ENCODE data around the gene SNRPD3. TPM values are rescaled to one million over a fixed set of nuclear protein-coding genes. Genes with fewer than 3 reads are reported as not detected.

The SNRPD3 gene
- polyA plus RNA-seq (ENCODE audit: insufficient read length in 3 of 3): 100 to 1,000 TPM; 165 to 223 (median 199) TPM
- long read RNA-seq, donor 1, transcript SNRPD3-201 (4 exons, 1,763 nt): major isoform, 83 of 109 reads
- long read RNA-seq, donor 1, partial matches to known transcripts: 20 of 109 reads
- long read RNA-seq, donor 1, other reads (novel, unspliced or antisense): 5 of 109 reads
- long read RNA-seq, donor 2, transcript SNRPD3-201 (4 exons, 1,763 nt): major isoform, 63 of 103 reads
- long read RNA-seq, donor 2, partial matches to known transcripts: 40 of 103 reads
- long read RNA-seq, donor 2, other reads (novel, unspliced or antisense): 0 of 103 reads
- long read RNA-seq, donor 3, transcript SNRPD3-201 (4 exons, 1,763 nt): major isoform, 135 of 189 reads
- long read RNA-seq, donor 3, partial matches to known transcripts: 24 of 189 reads
- long read RNA-seq, donor 3, other reads (novel, unspliced or antisense): 30 of 189 reads
- long read RNA-seq, donor 4, transcript SNRPD3-201 (4 exons, 1,763 nt): major isoform, 95 of 108 reads
- long read RNA-seq, donor 4, partial matches to known transcripts: 6 of 108 reads
- long read RNA-seq, donor 4, other reads (novel, unspliced or antisense): 7 of 108 reads
- long read RNA-seq, donor 5, transcript SNRPD3-201 (4 exons, 1,763 nt): major isoform, 178 of 373 reads
- long read RNA-seq, donor 5, partial matches to known transcripts: 145 of 373 reads
- long read RNA-seq, donor 5, other reads (novel, unspliced or antisense): 47 of 373 reads
- long read RNA-seq, donor 6, transcript SNRPD3-201 (4 exons, 1,763 nt): major isoform, 98 of 129 reads
- long read RNA-seq, donor 6, partial matches to known transcripts: 29 of 129 reads
- long read RNA-seq, donor 6, other reads (novel, unspliced or antisense): 0 of 129 reads
- long read RNA-seq, donor 7, transcript SNRPD3-201 (4 exons, 1,763 nt): major isoform, 129 of 206 reads
- long read RNA-seq, donor 7, partial matches to known transcripts: 70 of 206 reads
- long read RNA-seq, donor 7, other reads (novel, unspliced or antisense): 6 of 206 reads
- long read RNA-seq, donor 8, transcript SNRPD3-201 (4 exons, 1,763 nt): major isoform, 170 of 252 reads
- long read RNA-seq, donor 8, partial matches to known transcripts: 67 of 252 reads
- long read RNA-seq, donor 8, other reads (novel, unspliced or antisense): 14 of 252 reads
- long read RNA-seq, donor 9, transcript SNRPD3-201 (4 exons, 1,763 nt): major isoform, 95 of 173 reads
- long read RNA-seq, donor 9, partial matches to known transcripts: 66 of 173 reads
- long read RNA-seq, donor 9, other reads (novel, unspliced or antisense): 12 of 173 reads
- long read RNA-seq, donor 10, transcript SNRPD3-201 (4 exons, 1,763 nt): major isoform, 119 of 202 reads
- long read RNA-seq, donor 10, partial matches to known transcripts: 82 of 202 reads
- long read RNA-seq, donor 10, other reads (novel, unspliced or antisense): 0 of 202 reads
- long read RNA-seq, donor 11, transcript SNRPD3-201 (4 exons, 1,763 nt): major isoform, 66 of 131 reads
- long read RNA-seq, donor 11, partial matches to known transcripts: 64 of 131 reads
- long read RNA-seq, donor 11, other reads (novel, unspliced or antisense): 0 of 131 reads
- long read RNA-seq, donor 12, transcript SNRPD3-201 (4 exons, 1,763 nt): major isoform, 38 of 49 reads
- long read RNA-seq, donor 12, partial matches to known transcripts: 6 of 49 reads
- long read RNA-seq, donor 12, other reads (novel, unspliced or antisense): 5 of 49 reads
- long read RNA-seq, donor 13, transcript SNRPD3-201 (4 exons, 1,763 nt): major isoform, 209 of 371 reads
- long read RNA-seq, donor 13, partial matches to known transcripts: 122 of 371 reads
- long read RNA-seq, donor 13, other reads (novel, unspliced or antisense): 37 of 371 reads
- long read RNA-seq, donor 14, transcript SNRPD3-201 (4 exons, 1,763 nt): major isoform, 107 of 165 reads
- long read RNA-seq, donor 14, partial matches to known transcripts: 47 of 165 reads
- long read RNA-seq, donor 14, other reads (novel, unspliced or antisense): 9 of 165 reads
- long read RNA-seq, donor 15, transcript SNRPD3-201 (4 exons, 1,763 nt): major isoform, 50 of 74 reads
- long read RNA-seq, donor 15, partial matches to known transcripts: 24 of 74 reads
- long read RNA-seq, donor 15, other reads (novel, unspliced or antisense): 0 of 74 reads
- long read RNA-seq, donor 16, transcript SNRPD3-201 (4 exons, 1,763 nt): major isoform, 227 of 317 reads
- long read RNA-seq, donor 16, partial matches to known transcripts: 75 of 317 reads
- long read RNA-seq, donor 16, other reads (novel, unspliced or antisense): 13 of 317 reads

DNA sequence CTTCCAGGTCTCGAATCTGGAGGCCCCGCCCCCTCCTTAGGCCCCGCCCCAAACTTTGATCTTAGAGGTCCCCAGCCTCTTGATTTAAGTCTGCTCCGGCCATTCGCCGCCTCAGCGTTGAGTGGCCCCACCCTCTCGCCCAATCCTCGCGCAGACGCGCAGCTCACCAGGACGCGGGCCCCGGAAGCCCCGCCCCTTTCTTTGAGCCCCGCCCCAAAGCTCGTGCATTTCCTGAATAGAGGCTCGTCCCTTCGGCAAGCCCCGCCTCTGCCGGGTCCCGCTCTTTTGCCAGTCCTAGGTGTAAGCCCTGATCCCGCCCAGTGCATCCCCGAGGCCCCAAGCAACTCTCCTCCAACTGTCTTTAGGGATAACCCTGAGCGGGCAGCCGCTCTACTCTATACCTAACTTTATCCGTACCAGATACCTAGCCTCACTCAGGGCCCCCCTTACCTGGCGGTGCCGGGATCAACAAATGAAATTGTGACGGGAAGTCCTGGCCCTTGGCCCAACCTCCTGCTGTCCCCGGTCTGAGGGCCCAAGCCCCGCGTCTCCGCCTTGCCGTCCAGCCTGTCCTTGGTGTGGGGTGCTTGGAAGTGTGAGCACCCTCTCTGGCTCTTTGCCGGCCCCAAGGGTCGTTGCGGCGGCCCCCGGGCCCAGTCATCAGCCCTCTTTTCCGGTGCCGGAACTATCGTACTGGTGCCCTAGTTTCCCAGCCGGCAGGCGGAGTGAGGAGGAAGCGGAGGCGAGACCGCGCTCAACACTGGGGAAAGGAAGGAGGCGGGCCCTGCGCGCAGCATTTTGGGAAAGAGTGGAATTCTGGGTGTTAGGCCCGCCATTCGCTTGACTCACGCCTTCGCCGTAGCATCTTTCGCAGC is at the start of gene SNRPD3:
TSS of gene SNRPD3 (plus strand) at position 835 of the 875 bp plus-strand sequence. CDS start 1,676 bp downstream, outside the sequence.
- peak; percentile 93 to 99 (median 98) for DNase-seq (ENCODE audit: extremely low read depth in 1 of 11, low read depth in 9 of 11, low spot score in 4 of 11)

DNA sequence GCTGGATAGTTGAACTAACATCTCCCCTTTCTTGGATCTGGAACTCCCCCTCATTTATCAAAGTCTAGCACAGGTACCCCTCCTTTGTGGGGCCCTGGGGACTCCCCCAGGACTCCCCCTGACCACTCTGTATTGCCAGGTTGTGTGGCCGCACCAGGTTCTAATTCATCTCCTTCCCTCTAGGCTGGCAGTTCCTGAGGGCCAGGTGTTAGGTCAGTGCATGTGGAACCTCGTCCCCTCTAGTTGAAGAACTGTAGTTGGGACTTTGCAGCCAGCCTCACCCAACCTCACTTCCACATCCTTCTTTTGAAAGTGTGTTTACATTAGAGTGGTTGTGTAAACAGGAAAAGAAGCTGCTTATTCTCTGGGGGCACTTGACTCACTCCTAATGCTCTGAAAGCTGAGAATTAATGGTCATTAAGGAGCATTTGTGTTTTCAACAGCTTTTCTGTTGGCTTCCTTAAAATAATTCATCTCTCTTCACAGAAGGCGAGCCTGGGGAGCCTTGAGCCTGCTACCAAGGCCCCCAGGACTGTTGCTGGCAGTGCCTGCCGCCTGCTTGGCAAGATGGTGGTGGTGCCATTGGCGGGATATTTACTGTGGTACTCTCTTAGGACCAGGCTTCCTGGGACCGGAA is 48.9 kb upstream of the SNRPD3 start:
- no peak for DNase-seq (ENCODE audit: extremely low read depth in 1 of 11, low read depth in 9 of 11, low spot score in 4 of 11)

DNA sequence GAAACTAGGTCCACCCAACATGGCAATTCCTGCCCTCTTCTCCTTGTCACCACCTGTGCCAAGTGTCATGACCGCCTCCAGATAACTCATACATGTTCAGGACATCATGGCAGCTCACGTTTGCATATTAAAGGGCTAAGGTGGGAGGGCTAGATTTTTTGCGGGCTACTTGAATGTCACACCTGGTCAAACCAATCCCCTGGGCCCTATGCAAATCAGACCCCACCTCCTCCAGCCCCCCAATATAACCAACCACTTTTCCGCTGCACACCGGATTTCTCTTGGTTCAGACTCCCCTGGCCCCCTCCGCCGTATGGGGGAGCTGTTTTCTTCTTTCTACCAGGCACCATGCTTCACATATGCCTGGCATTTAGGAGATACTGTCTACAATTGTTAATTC is 48.1 kb upstream of the SNRPD3 start:
- no peak for DNase-seq (ENCODE audit: extremely low read depth in 1 of 11, low read depth in 9 of 11, low spot score in 4 of 11)

DNA sequence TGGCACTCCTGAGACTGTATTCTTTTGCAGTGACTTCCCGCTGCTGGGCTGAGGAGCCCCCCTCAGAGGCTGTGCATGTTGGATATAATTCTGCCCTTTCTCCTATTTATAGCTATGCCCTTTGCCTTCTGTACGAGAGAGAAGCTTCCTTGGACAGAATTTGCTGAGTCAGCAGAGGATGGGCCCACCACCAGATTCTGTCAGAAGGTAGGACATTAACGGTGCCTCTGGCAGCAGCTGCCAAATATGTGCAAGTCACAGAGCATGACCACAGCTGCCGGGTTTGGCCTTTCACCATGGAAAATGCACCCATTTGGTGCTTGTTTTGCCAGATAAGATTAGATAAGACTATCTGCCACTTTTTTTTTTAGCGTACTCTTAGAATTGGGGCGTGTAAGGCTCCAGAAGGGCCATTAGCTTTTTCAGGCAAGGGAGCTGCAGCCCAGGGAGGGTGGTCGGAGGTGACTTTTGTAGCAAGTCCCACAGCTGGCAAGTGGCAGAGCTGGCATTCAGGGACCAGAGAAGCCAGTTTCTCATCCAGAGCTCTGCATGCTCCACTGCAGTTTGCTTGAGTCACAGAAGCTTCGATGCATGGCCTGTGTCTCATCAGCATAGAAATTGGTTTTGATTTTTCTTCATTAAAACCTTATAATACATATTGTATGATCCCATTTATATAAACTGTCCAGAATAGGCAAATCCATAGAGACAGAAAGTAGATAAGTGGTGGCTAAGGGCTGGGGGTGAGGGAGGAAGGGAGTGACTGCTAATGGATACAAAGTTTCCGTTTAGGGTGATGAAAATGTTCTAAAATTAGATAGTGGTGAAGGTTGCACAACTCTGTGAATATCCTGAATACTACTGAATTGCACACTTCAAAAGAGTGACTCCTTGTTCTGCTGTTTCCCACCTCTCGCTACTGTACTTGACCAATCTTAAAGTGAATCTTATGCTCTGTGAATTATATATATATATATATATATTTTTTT is 44.9 kb upstream of the SNRPD3 start:
- no peak for DNase-seq (ENCODE audit: extremely low read depth in 1 of 11, low read depth in 9 of 11, low spot score in 4 of 11)

DNA sequence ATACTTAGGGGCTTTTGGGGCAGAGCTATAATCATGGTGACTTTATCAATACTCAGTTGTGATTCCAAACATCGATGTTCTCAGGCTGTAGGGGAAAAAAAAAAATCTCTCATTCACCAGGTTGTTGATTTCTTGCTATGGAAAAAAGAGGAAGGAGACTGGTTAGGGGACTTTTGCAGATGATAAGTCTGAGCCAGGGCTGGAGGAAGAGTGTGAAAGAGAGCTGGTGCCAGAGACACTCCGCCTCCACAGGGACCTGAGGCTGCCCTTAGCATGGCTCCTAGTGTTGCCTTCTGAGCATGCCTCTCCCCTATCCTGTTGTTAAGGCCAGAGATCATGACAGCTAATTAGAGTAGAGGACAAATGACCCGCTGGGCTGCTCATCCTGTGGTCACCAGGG is 43.8 kb upstream of the SNRPD3 start:
- no peak for DNase-seq (ENCODE audit: extremely low read depth in 1 of 11, low read depth in 9 of 11, low spot score in 4 of 11)

DNA sequence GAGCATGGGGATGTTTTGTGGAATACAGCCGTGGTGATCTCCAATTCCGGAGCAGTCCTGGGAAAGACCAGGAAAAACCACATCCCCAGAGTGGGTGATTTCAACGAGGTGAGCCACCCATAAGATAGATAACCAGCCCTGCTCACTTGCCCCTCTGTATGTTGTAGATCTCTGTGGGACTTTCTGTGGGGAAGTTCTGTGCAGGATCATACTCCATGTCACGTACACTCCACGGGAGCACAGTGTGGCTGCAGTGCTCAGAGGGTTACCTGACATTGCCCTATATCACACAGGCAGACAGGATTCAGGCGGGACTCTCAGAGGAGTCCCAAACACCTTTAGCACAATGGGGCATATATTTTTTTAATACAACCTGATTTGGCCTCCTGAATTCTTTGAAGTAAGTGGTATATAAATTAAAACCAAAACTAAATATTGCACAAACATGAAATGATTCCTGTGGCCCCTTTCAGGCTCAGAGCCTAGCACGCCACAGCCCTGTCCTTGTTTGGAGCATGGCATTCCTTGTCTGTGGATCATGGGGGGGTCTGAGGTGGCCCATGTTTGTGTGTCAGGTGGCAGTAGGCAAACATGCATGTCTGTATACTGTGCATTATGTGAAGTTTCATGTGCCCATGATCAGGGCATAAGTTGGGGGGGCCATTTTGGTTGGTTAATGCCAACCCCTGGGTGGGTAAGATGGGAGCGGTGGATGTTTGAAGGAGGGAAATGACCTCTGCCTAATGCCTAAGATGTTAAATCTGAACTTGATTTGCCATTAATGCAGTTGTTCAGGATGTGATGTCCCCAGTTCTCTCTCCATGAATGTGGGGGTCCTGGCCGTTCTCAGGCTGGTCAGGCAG is 42.2 kb upstream of the SNRPD3 start:
- no peak for DNase-seq (ENCODE audit: extremely low read depth in 1 of 11, low read depth in 9 of 11, low spot score in 4 of 11)

DNA sequence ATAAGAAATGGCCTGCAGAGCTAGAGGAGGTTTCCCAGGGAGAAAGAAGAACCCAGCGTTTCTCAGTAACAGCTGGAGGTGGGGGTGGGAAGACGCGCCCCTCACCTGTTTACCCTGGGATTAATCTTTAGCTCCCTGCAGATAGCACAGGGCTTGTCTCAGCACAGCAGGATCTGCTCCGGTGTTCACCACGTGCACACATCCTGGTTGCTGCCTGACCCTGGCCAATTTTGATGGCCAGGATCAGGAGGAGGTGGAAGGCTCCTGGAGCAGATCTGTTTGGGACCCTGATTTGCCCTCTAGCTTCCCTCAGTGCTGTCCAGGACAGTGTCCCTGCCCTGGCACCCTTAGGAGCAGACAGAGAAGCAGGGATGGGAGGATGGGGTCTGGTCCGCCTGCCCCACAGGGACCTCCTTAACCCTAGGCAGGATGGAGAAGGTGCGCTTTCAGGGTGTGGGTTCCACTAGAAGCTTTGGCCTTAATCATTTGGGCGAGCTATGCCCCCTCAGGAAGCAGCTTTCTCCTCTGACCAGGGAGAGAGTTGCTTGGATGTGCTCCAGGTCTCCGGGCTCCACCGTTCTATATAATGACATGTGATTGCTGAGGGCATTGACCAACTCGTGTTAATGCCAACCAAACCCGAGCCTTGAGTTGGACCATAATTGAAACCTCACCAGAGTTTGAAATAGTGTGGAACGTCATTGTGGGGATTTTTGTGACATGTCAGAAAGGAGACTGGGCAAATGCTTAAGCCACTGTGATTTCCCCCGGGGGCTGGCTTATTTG is 41.4 kb upstream of the SNRPD3 start:
- DNase-seq (ENCODE audit: extremely low read depth in 1 of 11, low read depth in 9 of 11, low spot score in 4 of 11): no peak

DNA sequence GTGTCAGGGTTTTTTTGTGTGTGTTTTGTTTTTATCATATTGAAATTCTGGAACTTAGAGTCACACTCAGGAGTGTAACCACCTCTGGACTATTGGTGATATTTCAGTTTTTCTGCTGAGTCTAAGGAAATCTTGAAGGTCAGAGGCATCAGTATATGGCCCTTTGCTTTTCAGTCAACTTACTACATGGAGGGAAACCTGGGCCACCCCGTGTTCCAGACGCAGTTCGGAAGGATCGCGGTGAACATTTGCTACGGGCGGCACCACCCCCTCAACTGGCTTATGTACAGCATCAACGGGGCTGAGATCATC is 40.8 kb upstream of the SNRPD3 start:
- DNase-seq (ENCODE audit: extremely low read depth in 1 of 11, low read depth in 9 of 11, low spot score in 4 of 11): no peak

DNA sequence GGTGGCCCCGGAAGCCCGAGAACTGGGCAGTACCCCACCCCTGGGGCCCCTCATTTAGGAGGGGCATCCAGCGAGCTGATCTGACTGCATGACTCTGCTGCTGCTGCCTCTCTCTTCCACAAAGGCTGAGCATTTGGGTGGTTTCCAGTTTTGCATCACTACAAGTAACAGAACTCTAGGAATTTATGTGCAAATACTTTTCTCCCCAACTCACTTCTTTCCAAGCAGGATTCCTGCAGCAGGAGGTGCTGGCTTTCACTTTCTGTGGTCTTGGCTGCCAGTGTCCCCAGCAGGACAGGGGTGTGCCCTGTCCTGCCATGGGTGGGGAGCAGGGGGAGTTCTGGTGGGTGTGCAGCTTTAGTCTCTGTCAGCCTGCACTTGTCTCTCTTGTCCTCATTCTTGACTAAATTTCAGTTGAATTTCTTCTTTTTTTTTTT is 39.5 kb upstream of the SNRPD3 start:
- DNase-seq (ENCODE audit: extremely low read depth in 1 of 11, low read depth in 9 of 11, low spot score in 4 of 11): peak in 5 of 11 donors; percentile 47 to 61 (median 59)

DNA sequence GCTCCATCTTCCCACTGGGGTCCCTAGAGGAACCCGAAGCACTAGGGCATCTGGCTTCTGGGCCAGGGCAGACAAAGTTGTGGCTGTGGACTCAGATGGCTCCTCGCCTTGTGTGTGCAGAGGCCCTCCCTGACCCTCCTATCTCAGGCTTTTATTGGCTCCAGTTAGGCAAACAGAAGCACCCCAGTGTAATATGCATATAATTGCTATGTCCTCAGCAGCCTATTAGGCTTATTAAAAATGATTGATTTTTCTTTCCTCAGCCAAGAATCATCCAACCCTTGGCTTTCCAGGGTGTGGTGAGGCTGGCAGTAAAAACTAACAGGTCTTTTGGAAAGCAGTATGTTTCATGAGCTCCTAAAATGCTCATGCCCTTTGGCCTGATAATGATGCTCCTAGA is 38.4 kb upstream of the SNRPD3 start:
- DNase-seq (ENCODE audit: extremely low read depth in 1 of 11, low read depth in 9 of 11, low spot score in 4 of 11): no peak

DNA sequence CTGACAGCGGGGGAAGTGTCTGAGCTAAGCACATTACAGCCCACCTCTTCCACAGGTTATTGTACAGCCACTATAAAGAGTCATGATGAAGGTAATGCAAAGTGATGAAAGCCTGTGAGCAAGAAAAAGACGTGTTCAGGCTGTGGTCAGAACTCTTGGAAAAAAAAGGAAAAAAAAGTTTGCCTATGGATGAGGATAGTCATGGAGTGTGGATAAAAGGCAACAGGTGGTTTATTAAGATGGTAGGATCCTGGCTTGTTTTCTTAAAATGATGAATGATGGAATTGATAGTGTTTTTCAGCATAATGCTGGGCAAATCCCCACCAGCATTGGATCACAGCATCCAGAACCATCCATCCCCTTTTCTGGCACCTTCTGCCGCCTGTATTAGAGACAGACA is 37.6 kb upstream of the SNRPD3 start:
- no peak for DNase-seq (ENCODE audit: extremely low read depth in 1 of 11, low read depth in 9 of 11, low spot score in 4 of 11)

DNA sequence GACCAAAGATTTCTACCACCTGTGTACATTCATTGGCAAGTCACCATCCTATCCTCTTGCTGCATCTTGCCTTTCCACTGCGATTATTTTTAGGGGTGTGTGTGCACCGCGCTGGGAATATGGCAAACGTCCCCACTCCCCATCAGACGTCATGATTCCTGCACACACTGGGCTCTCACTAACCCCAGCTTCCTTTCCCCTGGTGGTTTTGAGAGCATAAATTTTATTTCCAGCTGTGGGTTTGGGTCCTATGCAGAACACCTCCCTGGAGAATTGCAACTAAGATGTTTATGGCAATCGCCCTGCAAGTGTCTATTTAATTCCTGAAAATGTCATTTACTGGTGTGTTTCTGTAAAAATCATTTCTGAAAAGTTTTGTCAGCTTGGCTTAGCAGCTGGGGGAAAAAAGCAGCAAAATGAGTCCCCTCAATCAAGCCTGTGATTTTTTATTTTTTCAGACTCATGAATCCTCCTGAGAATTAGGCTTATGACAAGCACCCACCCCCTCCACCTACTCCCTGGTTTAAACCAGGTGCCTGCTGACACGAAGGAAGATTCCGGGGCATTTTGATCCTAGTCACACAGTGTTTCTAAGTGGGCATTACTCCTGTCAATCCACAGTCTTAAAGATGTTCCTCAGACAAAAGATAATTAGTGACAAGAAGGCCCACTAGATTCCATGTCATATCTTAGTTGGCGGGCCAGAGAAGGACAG is 36.9 kb upstream of the SNRPD3 start:
- no peak for DNase-seq (ENCODE audit: extremely low read depth in 1 of 11, low read depth in 9 of 11, low spot score in 4 of 11)

DNA sequence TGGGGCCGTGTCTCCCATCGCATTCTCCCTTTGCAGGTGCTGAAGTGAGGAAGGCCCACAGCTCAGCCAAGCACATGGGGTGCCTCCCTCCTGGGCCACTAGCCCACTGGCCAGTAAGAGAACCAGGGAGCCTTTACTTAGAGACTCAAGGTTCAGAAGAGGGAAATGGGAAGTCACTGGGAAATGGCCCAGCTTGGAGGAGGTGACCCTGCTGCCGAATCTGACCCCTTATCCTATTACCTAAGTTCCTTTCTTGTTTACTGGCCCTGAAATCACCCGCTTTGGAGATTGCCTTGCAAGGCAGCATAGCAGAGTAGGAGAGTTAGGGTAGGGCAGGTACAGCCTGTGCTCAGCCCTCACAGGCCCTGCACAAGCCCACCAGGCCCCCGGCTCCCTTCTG is 36.3 kb upstream of the SNRPD3 start:
- no peak for DNase-seq (ENCODE audit: extremely low read depth in 1 of 11, low read depth in 9 of 11, low spot score in 4 of 11)
